ENCODE data around the gene ASTN1. TPM values are rescaled to one million over a fixed set of nuclear protein-coding genes. Genes with fewer than 3 reads are reported as not detected.

ASTN1 gene
- total RNA-seq, 1 donor from 2014 or later: not detected

DNA sequence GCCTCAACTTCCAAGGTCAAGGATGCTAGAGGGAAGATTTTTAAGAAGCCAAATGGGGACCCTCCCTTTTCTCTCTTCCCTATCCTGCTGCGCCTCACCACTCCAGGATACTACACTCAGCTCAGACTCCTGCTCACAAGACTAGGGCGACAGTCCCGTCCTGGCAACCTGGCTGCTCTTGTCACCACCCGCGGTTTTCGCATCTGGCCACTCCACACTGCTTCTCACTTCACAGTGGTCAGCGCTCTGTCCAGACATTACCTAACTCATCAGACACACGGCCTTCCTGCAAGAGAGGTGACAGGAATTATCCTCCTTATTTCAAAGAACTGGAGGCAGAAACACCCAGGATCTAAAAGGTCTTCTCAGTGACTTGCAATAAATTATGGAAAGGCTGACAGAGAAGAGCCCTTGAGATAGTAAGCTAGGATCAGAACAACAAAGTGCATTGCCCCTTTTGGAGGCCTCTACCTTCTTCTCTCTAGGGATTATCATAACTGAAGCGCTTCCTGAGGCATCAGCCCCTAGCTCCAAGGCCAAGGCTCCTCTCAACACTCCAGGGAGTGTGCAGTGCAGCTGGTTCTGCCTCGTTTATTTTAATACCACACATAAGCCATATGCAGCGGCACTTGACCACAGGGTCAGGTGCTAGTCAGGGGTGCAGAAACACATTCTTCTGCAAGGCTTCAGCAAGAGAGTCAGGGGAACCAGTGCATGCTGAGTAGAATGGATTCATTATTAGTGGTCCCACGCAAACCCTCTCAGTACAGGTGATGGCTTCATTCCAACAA, 41.9 kb downstream of the ASTN1 start:
- FAIRE-seq (peak; percentile 72), DNase-seq (ENCODE audit: low read depth) (no peak)
- TF ChIP-seq, protein P1, sequence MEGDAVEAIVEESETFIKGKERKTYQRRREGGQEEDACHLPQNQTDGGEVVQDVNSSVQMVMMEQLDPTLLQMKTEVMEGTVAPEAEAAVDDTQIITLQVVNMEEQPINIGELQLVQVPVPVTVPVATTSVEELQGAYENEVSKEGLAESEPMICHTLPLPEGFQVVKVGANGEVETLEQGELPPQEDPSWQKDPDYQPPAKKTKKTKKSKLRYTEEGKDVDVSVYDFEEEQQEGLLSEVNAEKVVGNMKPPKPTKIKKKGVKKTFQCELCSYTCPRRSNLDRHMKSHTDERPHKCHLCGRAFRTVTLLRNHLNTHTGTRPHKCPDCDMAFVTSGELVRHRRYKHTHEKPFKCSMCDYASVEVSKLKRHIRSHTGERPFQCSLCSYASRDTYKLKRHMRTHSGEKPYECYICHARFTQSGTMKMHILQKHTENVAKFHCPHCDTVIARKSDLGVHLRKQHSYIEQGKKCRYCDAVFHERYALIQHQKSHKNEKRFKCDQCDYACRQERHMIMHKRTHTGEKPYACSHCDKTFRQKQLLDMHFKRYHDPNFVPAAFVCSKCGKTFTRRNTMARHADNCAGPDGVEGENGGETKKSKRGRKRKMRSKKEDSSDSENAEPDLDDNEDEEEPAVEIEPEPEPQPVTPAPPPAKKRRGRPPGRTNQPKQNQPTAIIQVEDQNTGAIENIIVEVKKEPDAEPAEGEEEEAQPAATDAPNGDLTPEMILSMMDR (IDR thresholded peaks at IDR 0.05; ENCODE audit: insufficient read depth, low read length, severe bottlenecking): no peak
- Histone ChIP-seq H3K36me3 (ENCODE audit: control insufficient read depth, insufficient read depth, low read length) (no peaks in the 10 kb centered on the region), H3K4me3 (ENCODE audit: low read depth, low read length) (no peak overlapping the region), H3K27me3 (ENCODE audit: control insufficient read depth, insufficient read depth, low read length) (no peaks in the 10 kb centered on the region)

DNA sequence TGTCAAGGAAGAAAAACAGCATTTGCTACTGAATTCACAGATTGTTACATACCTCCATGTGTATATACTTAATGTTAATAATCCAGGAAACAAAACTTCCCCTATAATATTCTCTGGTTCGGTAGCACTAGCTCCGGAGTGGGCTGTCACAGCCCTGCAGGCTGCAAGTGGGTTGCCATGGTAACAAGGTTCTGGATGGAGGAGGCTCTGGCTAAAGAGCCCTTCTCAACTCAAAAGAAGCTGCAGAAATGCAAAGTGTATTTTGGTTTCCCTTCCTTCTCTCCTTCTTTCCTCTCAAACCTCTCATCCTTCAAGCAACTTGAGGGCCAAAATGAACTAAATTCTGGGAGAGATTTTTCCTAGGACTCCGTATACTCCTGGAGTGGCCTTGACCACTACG, 45.2 kb downstream of the ASTN1 start:
- TF ChIP-seq, protein P1 (IDR thresholded peaks at IDR 0.05; ENCODE audit: insufficient read depth, low read length, severe bottlenecking): no peak
- no peak overlapping the region for H3K4me3 ChIP-seq (ENCODE audit: low read depth, low read length)
- DNase-seq (ENCODE audit: low read depth): no peak
- H3K27me3 ChIP-seq (ENCODE audit: control insufficient read depth, insufficient read depth, low read length): no peaks in the 10 kb centered on the region
- no peaks in the 10 kb centered on the region for H3K36me3 ChIP-seq (ENCODE audit: control insufficient read depth, insufficient read depth, low read length)
- FAIRE-seq: no peak

DNA sequence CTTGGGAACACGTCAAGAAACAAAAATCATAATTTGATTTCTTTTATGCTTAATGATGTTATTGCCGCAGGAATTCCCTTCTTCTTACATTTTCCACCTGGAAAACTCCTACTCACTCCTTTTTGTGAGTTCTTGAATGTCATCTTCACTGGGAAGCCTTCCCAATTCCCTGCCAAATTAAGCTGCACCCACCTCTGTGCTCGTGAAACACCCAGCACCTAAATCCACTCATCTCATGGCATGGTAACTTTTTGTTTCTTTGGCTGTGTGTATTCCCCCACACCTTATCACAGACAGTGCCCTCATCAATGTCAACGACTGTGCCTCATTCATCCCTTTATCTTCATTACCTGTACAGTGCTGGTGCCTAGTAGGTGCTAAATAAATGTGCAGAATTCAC, 45.6 kb downstream of the ASTN1 start:
- peak; percentile 13 for FAIRE-seq
- TF ChIP-seq, protein P1 (IDR thresholded peaks at IDR 0.05; ENCODE audit: insufficient read depth, low read length, severe bottlenecking): no peak
- no peaks in the 10 kb centered on the region for H3K36me3 ChIP-seq (ENCODE audit: control insufficient read depth, insufficient read depth, low read length)
- H3K4me3 ChIP-seq (ENCODE audit: low read depth, low read length): no peak overlapping the region
- DNase-seq (ENCODE audit: low read depth): no peak
- no peaks in the 10 kb centered on the region for H3K27me3 ChIP-seq (ENCODE audit: control insufficient read depth, insufficient read depth, low read length)

DNA sequence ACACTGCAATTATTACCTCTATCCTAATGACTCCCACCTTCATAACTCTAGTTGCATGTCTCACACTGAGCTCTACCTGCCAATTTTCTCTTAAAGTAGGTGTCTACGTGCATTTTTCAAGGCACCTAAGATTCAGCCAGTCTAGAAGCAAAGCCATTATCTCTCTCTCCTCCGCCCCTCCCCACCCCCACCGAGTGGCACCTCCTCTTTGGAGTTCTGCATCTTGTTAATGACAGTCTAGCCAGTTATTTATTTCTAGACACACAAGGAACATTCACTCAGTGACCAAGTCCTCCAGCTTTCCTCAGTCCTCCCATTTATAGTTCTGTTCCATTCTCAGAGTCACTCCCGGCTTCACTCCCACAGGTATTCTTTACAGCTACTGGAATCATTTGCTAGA, 47.6 kb downstream of the ASTN1 start:
- no peaks in the 10 kb centered on the region for H3K36me3 ChIP-seq (ENCODE audit: control insufficient read depth, insufficient read depth, low read length)
- H3K4me3 ChIP-seq (ENCODE audit: low read depth, low read length): no peak overlapping the region
- TF ChIP-seq, protein P1 (IDR thresholded peaks at IDR 0.05; ENCODE audit: insufficient read depth, low read length, severe bottlenecking): no peak
- no peaks in the 10 kb centered on the region for H3K27me3 ChIP-seq (ENCODE audit: control insufficient read depth, insufficient read depth, low read length)
- DNase-seq (ENCODE audit: low read depth): no peak
- FAIRE-seq: no peak

DNA sequence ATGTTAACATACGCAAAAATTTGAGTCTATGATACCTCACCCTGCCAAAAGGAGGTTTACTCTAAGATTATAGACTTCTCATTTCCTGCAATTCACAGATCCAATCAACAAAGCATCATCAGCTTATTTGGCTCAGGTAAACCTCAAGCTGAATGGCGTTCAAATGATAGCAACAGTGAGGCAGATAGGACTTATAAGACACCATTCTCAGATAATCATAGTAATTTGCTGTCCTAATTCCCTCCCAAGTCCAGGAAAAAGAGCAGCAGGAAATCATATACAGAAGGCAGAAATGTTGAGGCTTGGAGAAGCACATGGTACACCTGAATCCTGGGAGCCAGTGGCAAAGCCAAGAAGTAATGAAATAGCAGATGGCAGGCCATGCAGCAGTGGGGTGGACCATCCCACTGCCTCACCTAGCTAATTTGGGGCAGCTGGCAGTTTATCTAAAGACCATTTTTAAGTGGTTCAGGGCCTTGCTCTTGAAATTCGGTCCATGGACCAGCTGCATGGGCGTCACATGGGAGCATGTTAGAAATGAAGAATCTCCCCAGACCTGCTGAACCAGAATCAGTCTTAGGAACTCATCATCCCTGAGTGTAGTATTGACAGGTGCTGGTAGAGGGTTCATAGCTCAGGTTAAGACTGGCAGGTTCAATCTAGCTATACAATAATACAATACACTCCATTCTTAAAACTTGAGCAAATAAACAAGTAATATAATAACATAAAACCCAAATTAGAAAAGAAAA, 57.7 kb downstream of the ASTN1 start:
- TF ChIP-seq, protein P1 (IDR thresholded peaks at IDR 0.05; ENCODE audit: insufficient read depth, low read length, severe bottlenecking): no peak
- no peak overlapping the region for H3K4me3 ChIP-seq (ENCODE audit: low read depth, low read length)
- H3K36me3 ChIP-seq (ENCODE audit: control insufficient read depth, insufficient read depth, low read length): no peaks in the 10 kb centered on the region
- H3K27me3 ChIP-seq (ENCODE audit: control insufficient read depth, insufficient read depth, low read length): no peaks in the 10 kb centered on the region
- DNase-seq (ENCODE audit: low read depth) (no peak), FAIRE-seq (no peak)

All from bronchial epithelial cell (primary cell).